ENCODE data around the gene BMPER.

BMPER gene

DNA sequence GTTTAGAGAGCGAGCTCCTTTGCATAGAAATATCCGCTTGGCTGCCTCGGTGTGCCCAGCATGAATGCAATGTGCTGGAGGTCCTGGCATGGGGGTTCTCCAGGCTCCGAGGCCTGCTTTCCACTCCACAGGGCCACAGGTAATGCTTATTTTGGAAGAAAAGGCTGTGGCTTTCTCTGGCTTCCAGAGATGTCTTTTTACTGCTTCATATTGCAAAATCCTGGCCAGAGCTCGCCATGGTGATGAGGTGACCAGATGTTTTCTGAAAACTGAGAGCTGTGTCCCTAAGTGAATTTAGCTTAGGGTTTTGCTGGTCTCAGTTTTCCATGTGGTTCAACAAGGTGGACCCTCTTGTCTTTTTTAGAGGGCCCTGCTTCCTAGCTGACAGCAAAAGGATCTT, 65.2 kb downstream of the BMPER start:
- no peak for DNase-seq (ENCODE audit: low read depth, low spot score)

DNA sequence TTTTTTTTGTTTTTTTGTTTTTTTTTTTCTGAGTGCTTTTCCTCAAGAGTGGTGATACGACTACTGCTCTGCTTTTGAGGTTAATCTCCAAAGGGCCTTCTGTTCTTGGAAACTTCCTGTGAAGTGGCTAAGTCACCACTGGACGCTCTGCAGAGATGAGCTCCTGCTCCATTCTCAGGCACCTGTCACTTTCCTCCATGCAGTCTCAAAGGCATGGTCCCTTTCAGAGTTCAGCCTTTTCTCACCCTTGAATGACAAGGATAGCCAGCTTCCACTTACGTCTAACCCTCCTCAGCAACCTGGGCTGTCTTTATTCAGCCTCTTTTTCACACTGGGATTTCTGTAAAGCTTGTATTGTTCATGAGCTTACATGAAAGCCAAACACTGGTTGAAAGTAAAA, 65.8 kb downstream of the BMPER start:
- DNase-seq (ENCODE audit: low read depth, low spot score), result no peak

DNA sequence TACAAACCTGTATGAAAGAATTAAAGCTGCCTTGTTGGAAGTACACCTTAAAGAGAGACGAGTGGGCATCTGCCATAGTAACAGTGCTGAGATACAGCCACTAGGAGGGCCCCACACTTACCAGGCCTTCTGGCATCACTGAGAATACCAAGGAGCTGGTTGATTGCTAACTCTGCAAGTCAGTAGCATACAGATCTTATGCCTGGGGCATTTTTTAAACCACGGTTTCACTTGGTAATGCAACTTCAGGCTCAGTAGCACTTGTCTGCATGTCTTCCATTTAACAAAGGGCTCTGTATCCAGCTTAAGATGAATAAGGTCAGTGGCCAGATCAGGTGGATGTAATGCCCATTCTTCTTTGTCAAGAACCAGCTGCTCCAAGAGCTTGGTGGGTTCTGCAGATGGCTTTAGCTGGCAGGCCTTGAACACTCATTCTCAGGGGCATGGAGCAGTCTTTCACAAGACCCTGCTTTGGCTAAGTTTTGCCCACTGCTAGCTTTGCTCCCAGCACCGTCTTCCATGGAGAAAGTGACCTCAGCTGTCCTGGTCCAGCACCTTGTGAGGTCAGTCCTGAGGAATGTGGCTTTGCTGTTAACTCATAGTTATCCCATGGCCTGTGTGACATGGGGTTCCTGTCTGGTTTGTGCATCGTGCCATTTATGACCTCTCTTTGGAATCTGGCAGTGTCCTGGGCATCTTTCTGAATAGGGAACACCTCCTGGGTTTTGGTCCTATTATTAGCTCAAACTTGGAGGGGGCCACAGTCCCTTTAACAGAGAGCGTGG, 68.1 kb downstream of the BMPER start:
- no peak for DNase-seq (ENCODE audit: low read depth, low spot score)

DNA sequence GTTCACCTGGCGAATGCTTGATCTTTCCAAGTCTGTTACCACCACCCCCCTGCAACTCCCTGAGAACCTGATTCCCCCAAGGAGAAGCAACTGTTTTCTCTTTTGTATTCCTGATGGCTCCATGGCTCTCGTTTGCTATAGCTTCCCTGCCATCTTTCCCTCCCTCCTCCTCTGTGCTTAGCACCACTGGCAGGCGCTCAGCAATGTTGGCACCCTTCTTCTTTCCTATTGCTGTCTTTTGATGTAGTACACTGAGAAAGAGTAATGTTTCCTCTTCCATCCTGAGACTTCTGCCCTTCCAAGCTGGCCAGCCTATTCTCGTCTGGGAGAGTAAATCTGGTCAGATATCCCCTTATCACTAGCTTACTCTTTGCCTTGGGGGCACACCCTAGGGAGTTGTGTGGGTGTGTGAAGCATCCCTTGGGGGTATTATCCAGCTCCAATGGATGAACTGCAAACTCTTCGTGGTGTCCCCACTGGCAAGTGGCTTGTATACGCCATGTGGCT, 74.0 kb downstream of the BMPER start:
- no peak for DNase-seq (ENCODE audit: low read depth, low spot score)

DNA sequence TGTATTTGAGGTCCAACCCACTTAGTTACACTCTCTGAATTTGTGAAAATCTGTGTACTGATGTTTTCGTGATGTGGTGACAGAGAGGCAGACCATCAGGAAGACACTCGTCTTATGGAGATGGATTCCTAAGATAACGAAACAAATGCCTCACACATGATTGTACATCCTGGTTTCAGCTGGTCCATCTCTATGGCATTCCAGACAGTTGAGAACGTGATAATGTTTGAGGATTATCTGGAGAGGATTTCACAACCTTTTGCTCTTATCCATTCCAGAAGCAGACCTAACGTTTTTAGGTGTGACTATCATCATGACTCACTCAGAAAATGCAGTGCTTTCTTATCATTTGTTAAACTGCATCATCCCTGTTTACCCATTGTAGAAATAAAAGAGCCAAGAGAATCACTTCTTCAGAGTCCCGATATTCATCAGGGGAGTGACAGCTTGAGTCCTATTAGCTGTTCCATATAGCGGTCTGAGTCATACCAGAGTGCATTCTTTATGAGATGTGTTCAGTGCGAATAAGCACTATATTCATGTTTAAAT, 74.5 kb downstream of the BMPER start:
- DNase-seq (ENCODE audit: low read depth, low spot score), result no peak

DNA sequence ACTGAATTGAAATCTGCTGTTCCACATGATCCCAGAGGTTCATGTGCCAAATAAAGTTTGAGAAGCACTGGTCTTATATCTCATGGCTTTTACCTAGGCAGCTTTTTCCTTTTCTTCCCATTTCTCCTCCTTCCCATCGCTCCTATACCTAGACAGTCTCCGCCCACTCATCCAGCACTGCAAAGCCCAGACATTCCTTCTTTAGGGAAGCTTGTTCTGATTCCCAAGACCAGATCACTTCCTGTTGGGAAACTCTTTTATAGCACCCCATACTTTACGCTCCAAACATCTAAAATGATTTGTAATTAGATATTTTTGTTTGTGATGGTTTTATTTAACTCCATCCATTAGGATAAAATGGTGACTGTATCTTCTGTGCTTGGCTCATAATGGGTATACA, 75.9 kb downstream of the BMPER start:
- DNase-seq (ENCODE audit: low read depth, low spot score), result no peak

DNA sequence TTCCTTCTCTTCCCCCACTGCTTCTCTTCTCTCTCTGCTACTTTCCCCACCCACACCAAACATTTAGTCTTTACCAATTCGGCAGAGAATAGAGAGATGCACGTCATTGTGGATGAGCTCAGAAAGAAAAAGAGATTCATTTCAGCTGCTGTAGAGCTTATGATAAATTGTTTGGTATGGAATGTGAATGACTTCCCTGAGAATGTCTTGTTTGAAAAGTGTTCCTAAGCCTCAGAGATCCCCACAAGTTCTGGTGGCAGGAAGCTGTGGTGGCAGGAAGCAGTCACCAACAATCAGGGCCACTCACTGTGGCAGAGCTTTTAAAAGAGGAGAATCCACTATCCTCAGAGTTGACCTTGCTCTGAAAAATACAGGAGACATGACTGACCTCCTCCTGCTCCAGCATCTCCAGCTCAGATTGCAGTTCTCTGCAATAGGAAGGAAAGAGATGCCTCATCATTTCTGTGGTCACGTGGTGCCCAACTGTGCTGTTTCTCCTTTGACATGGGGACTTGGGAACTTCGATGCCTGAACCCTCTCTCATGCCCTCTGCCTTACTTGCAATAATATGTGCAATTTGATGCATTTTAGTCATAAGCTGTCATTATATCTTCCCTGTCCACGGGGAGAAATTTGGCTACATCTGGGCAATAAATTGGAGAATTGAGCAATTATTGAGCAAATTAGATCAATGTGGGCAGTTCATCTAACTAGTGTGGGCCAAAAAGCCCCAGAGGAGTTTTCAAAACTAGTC, 76.5 kb downstream of the BMPER start:
- DNase-seq (ENCODE audit: low read depth, low spot score), result no peak

DNA sequence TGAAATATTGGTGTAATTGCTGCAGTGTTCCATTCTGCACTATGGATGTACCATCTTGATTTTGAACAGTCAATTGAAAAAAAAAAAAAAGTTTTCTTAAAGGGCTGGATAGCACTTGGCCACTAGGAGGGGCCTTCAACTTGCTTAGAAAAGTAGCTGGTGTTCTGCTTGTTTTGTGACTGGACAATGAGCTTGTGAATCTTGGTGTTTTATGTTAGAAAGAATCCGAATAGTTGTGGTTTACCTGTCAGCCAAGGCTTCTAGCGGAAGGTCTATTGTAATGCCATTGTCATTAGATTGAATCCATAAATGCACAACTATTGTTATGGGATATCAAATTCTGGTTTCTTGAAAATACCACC, 77.1 kb downstream of the BMPER start:
- DNase-seq (ENCODE audit: low read depth, low spot score), result no peak

DNA sequence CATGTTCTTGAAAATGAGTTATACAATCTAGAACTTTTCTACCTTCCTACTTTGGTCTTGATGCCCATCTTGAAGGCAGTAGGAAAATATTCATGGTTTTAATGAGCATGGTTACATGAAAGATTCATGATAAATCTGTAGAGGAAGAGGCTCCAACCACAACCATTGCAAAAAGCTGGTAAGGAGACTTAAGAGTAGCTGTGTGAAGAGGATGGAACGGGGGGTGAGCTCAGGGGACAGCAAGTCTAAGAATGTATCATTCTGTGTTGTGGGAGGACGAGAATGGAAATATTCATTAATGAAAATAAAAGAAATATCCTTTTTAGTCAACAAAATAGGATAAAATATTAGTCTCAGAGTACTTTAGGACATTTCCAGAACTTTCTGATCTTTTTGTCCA, 81.1 kb downstream of the BMPER start:
- DNase-seq (ENCODE audit: low read depth, low spot score), result no peak

DNA sequence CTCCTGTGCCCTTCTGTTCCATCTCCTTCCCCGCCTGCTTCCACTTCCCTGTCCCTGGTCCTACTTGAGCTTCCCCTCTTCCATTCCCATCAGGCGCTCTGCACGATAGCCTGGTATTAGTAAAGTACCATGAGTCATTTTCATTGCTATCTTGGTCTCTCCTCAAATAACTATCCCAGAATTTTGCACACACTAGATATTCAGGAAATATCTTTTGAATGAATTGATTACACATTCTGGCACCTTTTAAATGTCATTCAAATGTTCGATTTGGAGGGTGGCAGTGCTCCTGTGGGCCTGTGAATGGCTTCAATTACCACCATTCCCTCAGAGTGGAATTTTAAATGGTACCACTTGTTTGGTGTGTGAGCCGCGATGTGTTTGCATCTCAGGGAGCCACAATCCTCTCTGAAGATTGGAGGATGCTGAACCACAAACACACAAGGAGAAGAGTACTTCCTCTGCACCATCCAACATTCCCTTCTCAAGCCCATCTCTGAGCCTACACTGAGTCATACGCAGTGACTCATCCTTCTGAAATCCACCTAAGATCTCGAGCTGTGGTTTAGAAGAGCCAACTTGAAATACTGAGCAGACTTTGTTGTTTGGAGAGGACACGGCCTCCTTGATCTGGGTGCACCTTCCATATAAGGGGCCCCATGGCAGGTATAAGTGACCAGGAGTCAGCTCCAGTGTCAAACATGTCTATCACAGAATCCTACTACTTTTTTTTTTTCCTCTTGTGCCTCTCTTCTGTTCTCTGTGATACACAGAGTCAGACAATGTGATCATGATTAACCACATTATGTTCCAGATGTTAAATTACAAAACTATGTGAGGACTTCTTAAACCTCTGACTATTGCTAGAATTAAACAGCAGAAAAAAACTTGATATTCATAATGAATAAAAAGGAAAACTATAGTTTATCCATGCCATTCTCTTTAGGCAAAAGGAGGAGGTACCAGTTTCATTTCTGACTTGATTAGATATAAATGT, 81.9 kb downstream of the BMPER start:
- DNase-seq (ENCODE audit: low read depth, low spot score), result peak; percentile 78

DNA sequence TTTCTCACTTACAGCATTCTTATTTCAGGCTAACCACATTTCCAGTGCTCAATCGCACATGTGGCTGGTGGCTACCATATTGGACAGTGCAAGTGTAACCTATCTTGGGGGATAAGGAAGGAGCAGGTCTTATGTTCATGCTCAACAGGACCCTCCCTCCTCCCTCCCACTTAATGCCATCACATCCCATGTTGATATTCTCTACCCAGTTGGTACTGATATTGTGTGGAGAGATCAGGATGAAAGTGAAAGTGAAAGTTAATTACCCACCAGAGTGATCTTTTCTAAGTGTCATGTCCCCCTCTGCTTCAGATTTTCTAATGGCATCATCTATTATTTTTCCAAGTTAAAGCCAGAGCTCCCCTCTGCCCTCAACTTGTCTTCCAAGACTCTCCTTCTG, 91.6 kb downstream of the BMPER start:
- DNase-seq (ENCODE audit: low read depth, low spot score), result no peak

DNA sequence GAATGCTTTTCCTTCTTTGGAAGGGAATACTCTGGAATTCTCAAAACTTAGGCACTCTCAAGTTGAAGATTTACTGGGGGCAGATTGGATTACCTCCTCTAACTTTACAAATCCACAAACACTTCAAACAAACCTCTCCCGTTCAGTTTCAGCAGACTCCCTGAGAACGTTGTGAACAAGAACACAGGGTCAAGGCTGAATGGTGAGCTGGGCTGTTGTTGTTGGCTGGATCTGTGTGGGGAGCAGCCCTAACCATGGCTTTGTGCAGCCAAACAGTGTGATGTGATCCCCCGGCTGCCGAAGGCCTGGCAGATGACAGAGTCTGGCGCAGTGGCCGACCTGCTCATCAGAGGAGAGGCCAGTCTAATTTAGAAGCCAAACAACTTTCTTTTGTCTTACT, 93.1 kb downstream of the BMPER start:
- DNase-seq (ENCODE audit: low read depth, low spot score), result peak; percentile 32

DNA sequence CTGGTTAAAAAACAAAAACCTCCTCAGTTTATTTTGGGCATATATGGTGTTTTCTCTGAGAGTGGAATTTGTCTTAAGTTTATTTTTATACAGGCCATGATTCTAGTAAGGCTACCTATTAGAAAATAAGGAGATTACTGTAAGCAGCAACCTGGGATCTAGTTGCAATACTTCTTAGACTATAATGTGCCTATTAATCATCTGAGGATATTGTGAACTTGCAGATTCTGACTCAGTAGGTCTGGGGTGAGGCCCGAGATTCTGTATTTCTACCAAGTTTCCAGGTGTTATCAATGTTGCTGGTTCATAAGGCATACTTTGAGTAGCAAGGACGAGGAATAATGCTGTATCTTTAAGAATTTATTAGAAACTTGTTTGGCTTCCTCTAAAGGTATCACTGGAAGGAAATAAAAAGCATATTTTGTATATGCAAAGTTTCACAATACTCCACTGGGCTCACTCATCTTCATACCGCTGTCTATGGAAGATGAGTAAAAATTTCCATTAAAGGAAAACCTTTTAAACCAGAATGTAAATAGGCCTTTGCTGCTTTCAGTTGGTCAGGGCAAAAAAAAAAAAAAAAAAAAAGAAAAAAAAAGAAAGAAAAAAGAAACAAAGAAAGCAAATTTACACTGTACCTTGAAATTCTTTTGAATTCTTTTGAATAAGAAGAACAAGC, 105.8 kb downstream of the BMPER start:
- DNase-seq (ENCODE audit: low read depth, low spot score), result no peak

DNA sequence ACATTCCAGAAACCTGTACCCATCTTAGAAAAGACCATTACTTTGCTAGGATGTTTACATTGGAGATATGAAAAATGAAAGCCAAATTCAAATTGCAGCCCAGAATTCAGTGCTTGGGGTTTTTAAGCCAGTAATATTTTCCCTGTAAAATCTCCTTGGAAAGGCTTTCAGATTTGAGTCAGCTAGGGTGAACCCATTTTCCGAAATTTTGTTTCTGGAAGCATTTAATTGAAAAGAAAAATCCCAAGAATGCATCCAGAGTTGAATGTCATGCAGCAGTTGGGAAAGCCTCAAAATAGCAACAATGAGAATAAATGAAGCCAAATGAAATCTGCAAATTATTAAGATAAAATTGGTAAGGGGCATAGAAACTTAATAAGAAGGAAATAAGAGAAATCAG, 106.4 kb downstream of the BMPER start:
- no peak for DNase-seq (ENCODE audit: low read depth, low spot score)

DNA sequence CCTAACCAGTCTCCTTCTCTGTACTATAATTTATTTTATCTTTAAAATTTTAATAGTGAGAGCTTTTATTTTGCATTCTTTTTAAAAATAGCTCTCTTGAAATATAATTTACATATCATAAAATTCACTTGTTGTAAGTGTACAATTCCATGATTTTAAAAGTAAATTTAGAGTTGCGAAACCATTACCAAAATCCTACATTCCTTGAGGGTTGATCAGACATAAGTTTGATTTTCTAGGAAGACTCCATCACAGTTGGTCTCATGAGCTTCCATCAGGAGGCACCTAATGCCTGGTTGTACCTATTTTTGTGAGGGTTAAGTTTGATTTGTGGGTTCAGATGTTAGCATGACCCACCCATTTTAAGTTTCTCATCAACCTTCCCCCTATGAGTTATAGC, 108.1 kb downstream of the BMPER start:
- no peak for DNase-seq (ENCODE audit: low read depth, low spot score)

DNA sequence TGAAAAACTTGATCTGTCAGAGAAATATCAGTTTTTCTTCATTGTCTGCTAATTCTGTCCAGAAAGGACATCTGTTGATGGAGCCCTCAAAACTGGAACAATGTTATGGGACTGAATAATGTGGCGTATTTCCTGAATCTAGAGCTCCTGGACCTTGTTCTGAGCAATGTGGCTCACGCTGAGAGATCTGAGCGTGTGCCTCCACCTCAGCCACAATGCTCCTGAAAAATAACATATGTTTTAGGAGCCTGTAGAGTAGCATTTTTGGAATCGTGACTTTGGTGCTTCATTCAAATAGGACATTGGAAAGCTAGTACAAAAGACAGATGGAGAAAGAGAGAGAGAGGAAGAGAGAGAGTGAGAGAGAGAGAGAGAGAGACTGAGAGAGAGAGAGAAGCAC, 110.3 kb downstream of the BMPER start:
- DNase-seq (ENCODE audit: low read depth, low spot score), result no peak

DNA sequence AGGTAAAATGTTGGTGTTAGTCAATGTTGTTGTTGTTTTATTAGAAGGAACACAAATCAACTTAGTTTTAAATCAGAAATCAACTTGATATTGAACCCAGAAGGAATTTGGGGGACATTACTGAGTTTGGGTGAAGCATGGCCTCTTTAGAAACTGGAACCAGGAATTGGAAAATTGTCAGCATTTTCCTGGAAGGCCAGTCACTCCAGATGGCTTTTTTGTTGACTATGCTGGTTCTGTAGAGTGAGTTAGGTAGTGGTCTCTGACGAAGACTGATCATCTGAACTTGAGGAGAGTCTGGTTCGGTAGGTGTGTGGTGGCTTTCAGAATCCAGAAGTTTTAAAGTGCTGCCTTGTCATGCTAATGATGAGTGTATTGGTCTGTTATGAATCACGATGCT, 111.5 kb downstream of the BMPER start:
- DNase-seq (ENCODE audit: low read depth, low spot score), result no peak

DNA sequence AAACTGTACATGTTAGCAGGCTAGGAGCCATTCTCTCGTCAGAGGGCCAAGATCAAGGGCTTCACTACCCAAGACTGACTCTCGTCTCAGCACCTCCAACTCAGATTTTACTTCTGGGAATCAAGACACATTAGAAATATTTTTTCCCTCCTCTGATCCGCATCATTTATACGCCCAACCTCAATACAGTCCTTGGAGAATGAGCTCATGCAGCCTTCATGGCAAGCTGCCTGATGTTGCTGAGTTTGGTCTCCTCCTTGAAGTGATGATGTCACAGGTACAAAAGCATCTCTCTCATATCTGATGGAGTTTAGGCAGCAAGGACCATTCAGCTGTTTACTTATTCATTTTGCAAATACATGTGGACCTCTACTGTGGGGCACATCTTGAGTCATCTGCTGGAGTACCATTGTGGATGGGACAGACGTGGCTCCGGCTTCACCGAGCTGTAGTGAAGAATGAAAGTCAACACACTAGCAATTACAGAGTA, 114.0 kb downstream of the BMPER start:
- no peak for DNase-seq (ENCODE audit: low read depth, low spot score)

DNA sequence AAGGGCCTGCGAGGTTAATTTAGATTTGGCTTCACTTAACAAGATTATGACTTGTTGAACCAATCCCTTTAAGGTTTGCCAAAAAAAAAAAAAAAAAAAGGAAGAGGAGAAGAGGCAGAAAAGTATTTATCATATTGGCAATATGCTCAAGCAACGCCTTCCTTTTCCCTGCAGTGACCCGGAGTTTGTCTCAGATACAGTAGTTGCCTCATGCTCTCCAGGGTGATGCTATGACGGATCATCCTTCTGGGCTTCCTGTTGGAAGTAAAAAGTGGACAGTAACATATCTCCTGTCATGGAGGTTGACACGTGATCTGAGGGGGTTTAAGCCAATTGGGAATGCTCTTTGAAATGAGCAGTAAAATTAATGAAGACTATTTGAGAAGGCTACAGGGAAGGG, 117.3 kb downstream of the BMPER start:
- no peak for DNase-seq (ENCODE audit: low read depth, low spot score)

DNA sequence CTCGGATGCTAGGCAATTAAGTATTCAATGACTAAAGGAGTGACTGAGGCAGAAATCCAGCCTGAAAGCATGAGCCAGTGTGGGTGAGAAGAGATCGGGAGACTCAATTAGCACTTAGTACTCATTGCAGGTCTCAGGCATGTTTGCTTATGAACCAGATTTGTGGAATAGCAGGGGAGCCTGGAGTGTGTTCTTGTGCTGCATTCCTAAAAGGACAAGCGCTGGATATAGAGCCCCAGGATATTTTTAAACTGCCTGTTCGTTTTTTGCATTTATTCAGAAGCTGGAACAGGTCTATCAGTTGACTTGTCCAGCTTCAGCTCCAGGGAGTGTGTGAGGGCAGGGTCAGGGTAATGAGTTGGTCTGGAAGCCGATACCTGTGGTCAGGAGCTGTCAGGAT, 120.3 kb downstream of the BMPER start:
- DNase-seq (ENCODE audit: low read depth, low spot score), result no peak
